Right lung (tissue), 5 donors: ENCODE measurements around the gene UGT1A7. TPM values are rescaled to one million over a fixed set of nuclear protein-coding genes. Genes with fewer than 3 reads are reported as not detected.

Experiments used
- DNase-seq, 2 donors: peaks; one replicate each; pipeline ENCODE4 v3.0.0-alpha.2; 2013
- polyA plus RNA-seq, 5 donors: library from polyadenylated mRNA; unstranded; fragments of 120-200 nt; gene quantifications; one replicate each; pipeline versions ENCODE4 v1.2.1 to v1.2.3, GENCODE V29; 2013; ENCODE audit warnings: inconsistent platforms in 1 of 5, low replicate concordance in 1 of 5; ENCODE audit not compliant: insufficient read length in 5 of 5, insufficient read depth in 1 of 5

The UGT1A7 gene
- polyA plus RNA-seq, 5 donors: not detected

DNA sequence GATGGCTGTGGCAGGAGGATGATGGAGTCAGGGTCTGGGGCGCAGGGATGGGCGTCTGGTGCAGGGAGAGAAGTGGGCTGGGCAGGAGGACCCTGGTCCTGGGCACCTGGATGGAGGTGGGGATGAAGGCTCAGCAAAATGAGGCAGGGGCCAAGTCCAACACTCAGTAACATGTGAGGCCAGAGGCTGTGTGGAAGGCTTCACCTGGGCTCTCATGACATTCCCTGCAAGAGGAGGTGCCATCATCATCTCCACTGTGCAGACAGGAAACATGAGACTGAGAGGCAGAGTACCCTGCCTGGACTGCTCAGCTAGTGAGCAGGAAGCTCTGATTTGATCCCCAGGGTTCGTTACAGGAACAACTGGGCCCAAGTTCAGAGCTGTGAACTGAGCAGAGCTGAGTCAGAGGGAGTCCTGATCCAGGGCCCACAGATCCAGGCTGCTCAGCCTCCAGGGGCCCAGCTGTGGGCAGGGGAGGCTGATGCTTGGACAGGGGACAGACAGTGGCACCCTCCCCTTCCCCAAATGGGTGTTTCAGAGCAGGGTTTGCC is 135.7 kb downstream of the UGT1A7 start:
- DNase-seq: no peak

DNA sequence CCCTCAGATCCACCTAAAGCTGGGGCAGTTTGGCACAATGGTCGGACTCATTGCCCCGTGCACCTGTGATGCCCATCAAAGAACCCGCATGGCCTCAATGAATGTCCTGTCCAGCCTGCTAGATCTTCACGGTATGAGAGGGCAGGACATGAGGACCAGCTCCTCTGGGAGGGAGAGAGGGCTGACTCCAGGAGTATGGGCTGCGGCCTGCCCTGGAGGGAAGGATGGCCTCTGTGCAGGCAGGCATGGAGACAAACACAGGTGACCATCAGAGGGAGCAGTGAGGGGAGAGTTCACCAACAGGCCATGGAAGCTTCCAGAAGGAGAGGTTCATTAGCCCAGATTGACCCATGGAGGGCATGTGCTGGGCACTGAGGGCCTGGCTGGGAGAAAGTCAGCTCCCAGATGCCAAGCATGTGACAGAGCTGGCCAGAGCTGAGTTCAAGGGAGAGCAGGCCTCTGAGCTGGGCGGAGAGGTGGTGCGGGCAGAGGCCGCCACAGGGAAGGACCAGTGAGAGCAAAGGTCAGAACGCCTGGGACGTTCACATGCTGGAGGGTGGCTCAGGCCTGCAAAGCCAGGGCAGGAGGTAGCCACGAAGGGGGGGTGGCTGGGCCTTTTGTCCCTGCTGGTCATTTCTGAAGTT is 136.4 kb downstream of the UGT1A7 start:
- DNase-seq: no peak

DNA sequence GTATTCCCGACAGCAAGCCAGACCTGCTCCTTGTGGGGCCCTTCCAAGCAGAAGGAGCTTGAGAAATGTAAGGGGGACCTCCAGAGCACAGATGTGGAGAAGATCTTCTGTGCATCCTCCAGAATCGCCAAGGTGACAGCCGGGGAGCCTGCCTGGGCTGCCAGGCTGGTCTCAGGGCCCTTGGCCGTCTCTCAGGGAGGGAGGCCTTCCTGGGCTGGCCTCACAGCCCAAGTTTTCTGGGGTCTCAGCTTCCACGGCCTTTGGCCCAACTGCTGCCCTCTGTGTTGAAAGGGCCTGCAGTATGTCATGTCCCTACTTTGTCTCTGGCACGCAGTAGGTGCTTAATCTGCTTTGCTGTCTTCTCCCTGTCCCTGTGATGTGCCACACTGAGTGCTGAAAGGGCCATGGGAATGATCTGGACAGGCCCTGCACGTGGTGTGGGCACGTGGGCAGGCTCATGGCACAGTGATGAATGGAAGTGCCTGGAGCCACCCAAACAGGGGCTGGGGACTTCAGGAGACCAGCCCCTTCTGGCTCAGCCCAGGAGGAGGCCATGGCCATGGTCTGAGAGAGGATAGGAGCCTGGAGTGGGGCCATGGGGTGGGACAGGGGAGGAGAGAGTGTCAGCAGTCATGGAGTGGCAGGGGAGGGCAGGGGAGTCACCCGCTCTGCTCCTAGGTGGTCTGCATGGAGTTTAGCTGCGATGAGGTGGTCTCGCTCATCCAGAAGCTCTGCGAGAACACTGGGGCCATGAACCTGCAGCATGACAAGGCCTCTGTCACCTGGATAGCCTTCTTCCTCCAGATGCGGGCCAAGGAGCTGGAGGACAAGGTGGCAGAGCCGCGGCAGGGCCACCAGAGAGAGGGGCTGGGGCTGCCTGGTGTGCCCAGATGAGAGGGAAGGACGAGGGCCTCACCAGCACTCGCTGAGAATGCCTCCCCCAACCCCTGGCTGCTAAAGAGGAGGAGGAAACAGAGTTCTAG is 137.2 kb downstream of the UGT1A7 start:
- DNase-seq: no peak

DNA sequence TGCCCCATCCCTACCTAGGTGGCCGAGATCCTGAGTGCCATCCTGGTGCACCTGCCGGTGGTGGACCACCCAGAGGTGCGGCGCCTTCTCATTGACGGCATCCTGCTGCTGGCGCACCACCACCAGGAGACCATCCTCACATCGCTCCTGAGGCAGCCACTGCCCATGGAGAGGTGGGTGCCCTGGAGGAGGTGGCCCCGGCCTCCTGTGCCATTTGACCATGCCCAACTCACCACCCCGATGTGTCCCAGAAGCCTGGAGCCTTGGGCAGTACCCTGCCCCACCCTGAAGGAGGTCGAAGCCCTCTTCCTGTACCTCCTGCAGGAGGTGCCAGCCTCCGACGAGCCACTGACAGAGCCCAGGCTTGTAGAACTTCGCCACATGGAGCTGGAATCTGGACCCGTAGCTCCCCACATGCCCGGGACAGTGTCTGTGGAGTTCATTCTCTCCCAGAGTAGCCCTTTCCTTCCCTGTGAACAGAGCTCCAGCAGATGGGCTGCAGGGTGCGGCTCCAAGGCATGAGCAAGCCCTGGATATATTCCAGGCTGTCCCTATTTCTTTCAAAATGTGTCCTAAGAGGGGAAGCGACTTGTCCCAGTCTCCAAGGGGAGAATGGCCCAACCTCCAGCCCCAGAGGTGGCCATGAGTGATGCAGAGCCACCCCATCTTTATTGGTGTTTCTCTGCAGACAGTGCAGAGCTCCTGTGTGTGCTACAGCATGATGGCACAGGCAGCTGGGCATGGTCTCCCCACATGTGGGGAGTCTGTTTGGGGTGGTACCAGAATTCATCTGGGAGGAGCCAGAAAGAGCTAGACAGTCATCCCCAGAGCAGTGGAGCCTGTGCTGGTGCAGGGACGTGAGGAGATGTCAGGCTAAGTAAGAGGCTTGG is 138.4 kb downstream of the UGT1A7 start:
- DNase-seq: no peak

DNA sequence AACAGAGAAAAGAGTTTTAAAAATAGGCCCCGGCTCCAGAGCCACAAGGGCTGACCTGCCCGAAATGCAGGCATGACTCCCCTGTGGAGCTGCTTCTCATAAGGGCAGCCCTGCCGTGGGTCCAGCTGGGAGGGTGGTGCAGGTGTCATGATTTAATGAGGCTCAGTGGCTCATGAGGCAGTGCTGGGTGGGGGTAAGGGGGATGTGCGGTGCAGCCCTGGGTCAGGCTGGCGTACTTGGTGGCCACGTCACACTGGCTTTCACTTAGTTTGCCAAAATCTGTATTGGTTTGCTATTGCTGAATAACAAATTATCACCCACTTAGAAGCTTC is 139.0 kb downstream of the UGT1A7 start:
- DNase-seq: no peak

DNA sequence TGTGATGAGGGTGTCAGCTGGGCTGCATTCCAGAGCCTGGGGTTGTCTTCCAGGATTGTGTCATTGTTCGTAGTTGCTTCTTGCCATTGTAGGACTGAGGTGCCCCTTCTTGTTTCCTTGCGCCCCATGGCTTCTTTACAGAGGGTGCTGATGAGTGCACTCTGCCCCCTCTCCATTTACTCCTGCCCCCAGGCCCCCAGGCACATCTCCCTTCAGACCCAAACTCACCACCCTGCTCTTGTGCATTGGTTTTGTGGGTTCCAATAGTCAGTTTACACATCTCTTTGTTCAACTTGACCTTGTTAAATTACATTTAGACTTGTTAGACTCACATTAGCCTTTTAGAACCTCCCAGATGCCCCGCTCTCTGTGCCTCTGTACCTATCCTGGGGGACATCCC is 139.5 kb downstream of the UGT1A7 start:
- DNase-seq: no peak

- DNase-seq: no peak
These were observed 140.0 kb downstream of the UGT1A7 start for GRCh38 chr2:233821709-233822100.

DNA sequence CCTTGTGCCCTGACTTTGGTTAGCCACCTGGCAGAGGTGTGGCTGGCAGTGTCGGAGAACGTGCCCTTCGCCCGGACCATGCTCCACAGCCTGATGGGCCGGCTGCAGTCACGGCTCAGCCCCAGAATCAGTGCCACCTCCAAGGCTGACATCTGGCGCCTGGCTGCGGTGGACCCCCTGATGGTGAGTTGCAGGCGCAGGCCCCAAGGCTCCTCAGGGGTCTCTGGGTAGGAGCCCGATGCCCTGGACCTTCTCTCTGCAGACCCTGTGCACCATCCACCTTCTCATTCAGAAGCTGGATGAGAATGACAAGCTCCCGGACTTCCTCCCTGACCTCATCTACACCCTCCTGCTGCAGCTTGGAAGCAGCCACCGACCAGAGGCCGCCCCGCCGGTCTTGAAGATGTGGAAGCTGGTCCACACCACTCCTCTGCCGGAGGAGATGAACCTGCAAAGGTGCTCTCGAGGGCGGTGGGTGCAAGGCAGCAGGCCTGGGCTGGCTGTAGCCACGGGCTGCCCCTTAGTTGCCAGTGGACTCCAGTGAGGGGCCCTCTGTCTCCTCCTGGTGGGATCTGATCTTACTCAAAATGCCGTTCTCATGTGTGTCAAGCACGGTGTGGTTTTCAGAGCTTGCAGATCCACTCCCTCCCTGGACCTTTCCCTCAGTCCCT is 140.5 kb downstream of the UGT1A7 start:
- DNase-seq: no peak

Other genes starting within 250 kb of the UGT1A7 start
- 10 to 100 TPM; 32.9 to 59.7 (median 50.8) TPM for gene USP40, start 115.1 kb upstream of the UGT1A7 start, polyA plus RNA-seq
- gene UGT1A8, start 64.3 kb upstream of the UGT1A7 start, polyA plus RNA-seq: not detected
- gene UGT1A10, start 45.5 kb upstream of the UGT1A7 start, polyA plus RNA-seq: not detected
- not detected for gene UGT1A9, start 10.0 kb upstream of the UGT1A7 start, polyA plus RNA-seq
- gene UGT1A6, start 11.0 kb downstream of the UGT1A7 start, polyA plus RNA-seq: under 1 TPM in 1 of 5 donors, not detected in 4; 0.22 TPM
- not detected for gene UGT1A5, start 31.0 kb downstream of the UGT1A7 start, polyA plus RNA-seq
- gene UGT1A4, start 36.8 kb downstream of the UGT1A7 start, polyA plus RNA-seq: not detected
- gene UGT1A3, start 47.1 kb downstream of the UGT1A7 start, polyA plus RNA-seq: not detected
- under 1 TPM in 4 of 5 donors, not detected in 1; 0.05 to 0.10 (median 0.08) TPM for gene UGT1A1, start 78.4 kb downstream of the UGT1A7 start, polyA plus RNA-seq
- gene MROH2A, start 96.4 kb downstream of the UGT1A7 start, polyA plus RNA-seq: 1 to 10 TPM in 1 of 5 donors, under 1 TPM in 4; 0.27 to 1.3 (median 0.55) TPM
- 10 to 100 TPM; 15.4 to 48.8 (median 28.9) TPM for gene HJURP, start 172.6 kb downstream of the UGT1A7 start, polyA plus RNA-seq
- gene TRPM8, start 235.5 kb downstream of the UGT1A7 start, polyA plus RNA-seq: under 1 TPM in 4 of 5 donors, not detected in 1; 0.11 to 0.28 (median 0.27) TPM